ENCODE results near the gene PPP1CB.

The PPP1CB gene

DNA sequence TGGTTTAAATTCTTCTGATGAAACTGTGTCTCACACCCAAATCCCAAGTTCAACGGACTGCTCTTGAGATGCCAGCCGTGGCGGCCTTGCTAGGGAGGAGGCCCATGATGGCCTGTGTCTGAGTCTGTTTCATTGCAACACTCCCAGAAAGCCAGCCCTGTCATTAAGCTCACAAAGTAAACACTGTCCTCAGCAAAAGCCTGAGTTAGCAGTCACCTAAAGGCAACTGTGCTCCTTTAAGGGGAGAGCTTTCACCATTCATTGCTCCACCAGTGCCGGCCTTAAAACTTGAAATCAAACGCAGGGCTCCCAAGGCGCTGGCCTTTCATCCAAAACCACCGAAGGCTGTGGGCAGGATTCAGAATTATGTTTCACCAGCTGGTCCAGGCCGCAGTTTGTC, 42.5 kb upstream of the PPP1CB start:
- no peak for DNase-seq (ENCODE audit: low spot score)
- Histone ChIP-seq H3K4me3 (no peak overlapping the region), H3K27ac (no peak overlapping the region)
- TF ChIP-seq, protein P1, sequence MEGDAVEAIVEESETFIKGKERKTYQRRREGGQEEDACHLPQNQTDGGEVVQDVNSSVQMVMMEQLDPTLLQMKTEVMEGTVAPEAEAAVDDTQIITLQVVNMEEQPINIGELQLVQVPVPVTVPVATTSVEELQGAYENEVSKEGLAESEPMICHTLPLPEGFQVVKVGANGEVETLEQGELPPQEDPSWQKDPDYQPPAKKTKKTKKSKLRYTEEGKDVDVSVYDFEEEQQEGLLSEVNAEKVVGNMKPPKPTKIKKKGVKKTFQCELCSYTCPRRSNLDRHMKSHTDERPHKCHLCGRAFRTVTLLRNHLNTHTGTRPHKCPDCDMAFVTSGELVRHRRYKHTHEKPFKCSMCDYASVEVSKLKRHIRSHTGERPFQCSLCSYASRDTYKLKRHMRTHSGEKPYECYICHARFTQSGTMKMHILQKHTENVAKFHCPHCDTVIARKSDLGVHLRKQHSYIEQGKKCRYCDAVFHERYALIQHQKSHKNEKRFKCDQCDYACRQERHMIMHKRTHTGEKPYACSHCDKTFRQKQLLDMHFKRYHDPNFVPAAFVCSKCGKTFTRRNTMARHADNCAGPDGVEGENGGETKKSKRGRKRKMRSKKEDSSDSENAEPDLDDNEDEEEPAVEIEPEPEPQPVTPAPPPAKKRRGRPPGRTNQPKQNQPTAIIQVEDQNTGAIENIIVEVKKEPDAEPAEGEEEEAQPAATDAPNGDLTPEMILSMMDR (IDR thresholded peaks at IDR 0.05), result no peak

DNA sequence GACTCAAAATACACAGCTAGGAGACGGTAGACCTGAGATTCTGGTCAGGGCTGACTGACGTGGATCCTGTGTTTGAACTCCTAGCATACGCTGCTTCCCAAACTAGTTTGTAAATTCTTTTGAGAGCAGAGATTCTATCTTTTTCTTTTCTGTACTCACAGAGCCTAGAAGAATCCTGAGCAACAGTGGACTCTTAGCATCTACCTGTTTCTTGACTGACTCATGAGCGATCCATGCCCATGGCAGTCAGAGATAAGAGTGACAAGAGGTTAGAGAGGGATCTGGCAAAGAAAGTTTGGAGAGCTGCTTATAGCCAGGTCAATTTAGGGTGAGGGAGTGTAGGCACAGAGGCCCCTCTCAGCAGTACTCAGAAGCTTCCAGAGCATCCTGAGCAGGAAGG, 41.1 kb upstream of the PPP1CB start:
- TF ChIP-seq, protein P1 (IDR thresholded peaks at IDR 0.05), result no peak
- H3K27ac ChIP-seq, result no peak overlapping the region

DNA sequence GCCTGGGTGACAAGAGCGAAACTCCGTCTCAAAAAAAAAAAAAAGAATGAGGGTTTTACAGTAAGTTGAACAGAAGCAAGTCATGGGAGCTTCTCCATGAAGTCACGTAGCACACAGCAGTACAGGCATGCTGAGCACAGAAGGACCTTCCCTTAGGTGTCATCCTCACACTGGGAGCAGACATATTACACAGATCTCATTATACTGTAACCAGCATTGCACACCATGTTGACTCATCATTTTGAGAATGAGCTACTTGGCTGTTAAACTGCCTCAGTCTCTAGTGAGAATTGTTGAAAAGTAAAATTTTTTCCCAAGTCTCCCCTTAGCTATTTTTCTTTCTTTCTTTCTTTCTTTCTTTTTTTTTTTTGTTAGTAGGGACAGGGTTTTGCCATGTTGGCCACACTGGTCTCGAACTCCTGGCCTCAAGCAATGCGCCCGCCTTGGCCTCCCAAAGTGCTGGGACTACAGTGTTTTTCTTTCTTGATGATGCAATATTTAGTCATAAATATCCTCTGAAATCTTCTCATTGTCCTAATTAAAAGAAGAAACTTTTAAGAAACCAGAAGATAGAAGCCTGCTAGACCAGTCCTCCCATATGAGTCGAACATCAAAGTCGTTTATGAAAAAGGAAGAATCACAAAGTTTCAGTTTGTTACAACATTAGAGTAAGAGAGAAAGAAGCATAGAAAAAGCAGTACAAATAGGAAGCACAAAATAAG, 37.9 kb upstream of the PPP1CB start:
- Histone ChIP-seq H3K4me3 (no peak overlapping the region), H3K27ac (no peak overlapping the region)
- TF ChIP-seq, protein P1 (IDR thresholded peaks at IDR 0.05), result no peak
- no peak for DNase-seq (ENCODE audit: low spot score)

More for the DNA sequence above, 41.1 kb upstream of the PPP1CB start:
- no peak for DNase-seq (ENCODE audit: low spot score)
- H3K4me3 ChIP-seq, result no peak overlapping the region

DNA sequence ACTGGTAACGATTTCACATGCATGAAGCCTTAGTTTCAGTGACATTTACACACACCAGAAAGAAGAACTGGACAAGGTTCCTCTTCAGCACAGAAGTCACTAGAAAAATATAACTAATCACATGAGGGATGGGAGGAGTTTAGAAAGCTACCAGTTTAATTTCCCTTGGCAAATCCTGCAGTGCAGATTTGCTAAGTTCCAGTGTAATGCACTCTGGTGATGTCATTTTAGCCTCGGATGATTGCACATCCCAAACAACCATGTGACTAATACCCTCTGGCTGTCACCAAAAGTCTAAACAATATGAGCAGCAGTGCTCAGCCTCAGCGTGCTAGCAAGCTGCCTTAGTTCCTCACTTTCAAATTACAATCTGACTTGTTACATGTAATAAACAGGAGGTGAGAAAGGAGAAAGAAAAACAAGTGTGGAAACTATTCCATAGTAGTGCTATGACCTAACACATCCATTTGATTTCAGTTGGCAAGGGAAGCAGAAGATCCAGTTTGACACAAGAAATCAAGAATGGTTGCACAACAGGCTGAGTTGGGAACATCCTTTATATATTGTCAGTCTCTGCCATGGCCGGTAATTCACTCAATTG, 35.3 kb upstream of the PPP1CB start:
- H3K27ac ChIP-seq, result peak overlapping the region; percentile 38 to 86

DNA sequence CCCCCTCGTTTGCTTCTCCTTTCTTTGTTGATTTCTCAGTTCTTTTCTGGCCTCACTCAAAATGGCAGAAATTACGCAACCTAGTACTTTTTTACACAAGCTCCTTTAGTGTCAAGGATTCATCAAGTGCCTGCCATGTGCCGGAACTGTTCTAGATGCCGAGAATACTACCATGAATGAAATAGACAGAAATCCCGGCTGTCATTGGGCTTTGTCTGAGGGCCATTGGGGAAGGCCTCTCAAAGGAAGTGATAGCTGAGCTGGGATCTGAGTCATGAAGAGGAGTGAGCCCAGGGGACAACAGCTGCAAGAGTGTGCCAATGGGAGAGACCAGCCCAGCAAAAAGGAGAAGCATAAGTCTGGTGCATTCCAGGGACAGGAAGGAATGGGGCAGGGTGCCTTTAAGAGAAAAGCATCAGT, 34.3 kb upstream of the PPP1CB start:
- TF ChIP-seq, protein P1 (IDR thresholded peaks at IDR 0.05), result no peak
- Histone ChIP-seq H3K27ac (peak overlapping the region; percentile 38 to 86), H3K4me3 (no peak overlapping the region)
- peak; percentile 87 for DNase-seq (ENCODE audit: low spot score)

More for the DNA sequence above, 35.3 kb upstream of the PPP1CB start:
- peak; percentile 80 for DNase-seq (ENCODE audit: low spot score)
- peak overlapping the region; percentile 14 for H3K4me3 ChIP-seq
- TF ChIP-seq, protein P1 (IDR thresholded peaks at IDR 0.05), result no peak

DNA sequence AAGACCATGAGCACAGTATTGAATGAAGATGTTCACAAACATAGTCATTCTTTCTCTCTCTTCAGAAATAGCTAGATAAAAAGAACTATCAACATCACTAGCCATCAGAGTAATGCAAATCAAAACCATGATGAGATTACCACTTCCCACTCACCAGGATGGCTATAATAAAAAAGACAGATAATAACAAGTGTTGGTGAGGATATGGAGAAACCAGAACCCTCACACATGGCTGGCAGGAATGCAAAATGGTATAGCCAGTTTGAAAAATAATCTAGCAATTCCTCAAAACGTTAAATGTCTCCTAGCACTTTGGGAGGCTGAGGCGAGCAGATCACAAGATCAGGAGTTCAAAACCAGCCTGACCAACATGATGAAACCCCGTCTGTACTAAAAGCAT, 31.3 kb upstream of the PPP1CB start:
- Histone ChIP-seq H3K4me3 (no peak overlapping the region), H3K27ac (no peak overlapping the region)
- no peak for DNase-seq (ENCODE audit: low spot score)
- TF ChIP-seq, protein P1 (IDR thresholded peaks at IDR 0.05), result no peak

All from coronary artery (tissue), 2 donors.